ENCODE results near the gene CNTN5.

Gene CNTN5

GRCh38 chr11:100396266-100396665 is 1375.5 kb downstream of the CNTN5 start:
- no peak for DNase-seq
- no peak for TF ChIP-seq CTCF (IDR thresholded peaks at IDR 0.05)
- Histone ChIP-seq H3K36me3 (no peaks in the 10 kb centered on the region), H3K4me3 (no peak overlapping the region), H3K27me3 (no peaks in the 10 kb centered on the region), H3K9me3 (no peaks in the 10 kb centered on the region), H3K4me1 (no peaks in the 10 kb centered on the region), H3K27ac (no peak overlapping the region)
- intact Hi-C loops (cut with DNase I; ENCODE audit: low total_unique reads), result no loop called here

- H3K27ac ChIP-seq, result no peak overlapping the region
- no peak for DNase-seq
- TF ChIP-seq CTCF (IDR thresholded peaks at IDR 0.05), result no peak
- H3K36me3 ChIP-seq, result no peaks in the 10 kb centered on the region
- no peaks in the 10 kb centered on the region for H3K9me3 ChIP-seq
- no peak overlapping the region for H3K4me3 ChIP-seq
- H3K4me1 ChIP-seq, result no peaks in the 10 kb centered on the region
- no peaks in the 10 kb centered on the region for H3K27me3 ChIP-seq
- intact Hi-C loops (cut with DNase I; ENCODE audit: low total_unique reads), result no loop called here
Observed at GRCh38 chr11:100397401-100397800, 1376.7 kb downstream of the CNTN5 start.

GRCh38 chr11:100403816-100404215 is 1383.1 kb downstream of the CNTN5 start:
- H3K36me3 ChIP-seq, result no peaks in the 10 kb centered on the region
- no peaks in the 10 kb centered on the region for H3K4me1 ChIP-seq
- H3K4me3 ChIP-seq, result no peak overlapping the region
- no peak for DNase-seq
- H3K27me3 ChIP-seq, result no peaks in the 10 kb centered on the region
- TF ChIP-seq CTCF (IDR thresholded peaks at IDR 0.05), result no peak
- peaks cover 0 to 11% (median 0%) of the 10 kb centered on the region in 3 donors for H3K9me3 ChIP-seq
- intact Hi-C loops (cut with DNase I; ENCODE audit: low total_unique reads), result no loop called here
- no peak overlapping the region for H3K27ac ChIP-seq

- no peak overlapping the region for H3K4me3 ChIP-seq
- H3K27me3 ChIP-seq, result no peaks in the 10 kb centered on the region
- no peak for TF ChIP-seq CTCF (IDR thresholded peaks at IDR 0.05)
- intact Hi-C loops (cut with DNase I; ENCODE audit: low total_unique reads), result no loop called here
- no peaks in the 10 kb centered on the region for H3K36me3 ChIP-seq
- peaks cover 0 to 11% (median 0%) of the 10 kb centered on the region in 3 donors for H3K9me3 ChIP-seq
- H3K27ac ChIP-seq, result no peak overlapping the region
- DNase-seq, result no peak
- no peaks in the 10 kb centered on the region for H3K4me1 ChIP-seq
Observed at GRCh38 chr11:100404907-100405306, 1384.2 kb downstream of the CNTN5 start.
